Measurements from ENCODE around the gene CHD2. TPM values are rescaled to one million over a fixed set of nuclear protein-coding genes. Genes with fewer than 3 reads are reported as not detected.

Gene CHD2
- total RNA-seq, 1 donor from 2014 or later: 159 TPM

DNA sequence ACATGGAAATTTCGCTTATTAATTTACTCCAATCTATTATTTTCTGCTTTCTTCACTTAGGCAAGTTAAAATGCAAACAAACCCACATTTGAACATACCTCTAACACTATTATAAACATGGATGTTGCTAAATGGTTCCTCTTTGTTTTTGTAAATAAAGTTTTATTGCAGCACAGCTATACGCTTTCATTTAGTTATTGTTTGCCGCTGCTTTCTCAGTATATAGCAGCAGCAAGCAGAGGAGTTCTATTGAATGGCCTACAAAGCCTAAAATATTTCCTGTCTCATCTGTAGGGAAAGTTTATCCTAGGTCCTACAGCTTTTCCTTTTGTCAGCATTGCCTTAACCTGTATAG, 7.9 kb upstream of the CHD2 start:
- H3K4me1 Mint-ChIP-seq (ENCODE audit: low read depth): peaks cover 16% of the 10 kb centered on the region
- no peak overlapping the region for H3K4me3 Mint-ChIP-seq (ENCODE audit: low read depth)
- H3K36me3 Mint-ChIP-seq (ENCODE audit: insufficient read depth): peaks cover 49% of the 10 kb centered on the region
- H3K9me3 Mint-ChIP-seq (ENCODE audit: low read depth): no peaks in the 10 kb centered on the region
- H3K27me3 Mint-ChIP-seq: no peaks in the 10 kb centered on the region
- TF ChIP-seq, protein P1, sequence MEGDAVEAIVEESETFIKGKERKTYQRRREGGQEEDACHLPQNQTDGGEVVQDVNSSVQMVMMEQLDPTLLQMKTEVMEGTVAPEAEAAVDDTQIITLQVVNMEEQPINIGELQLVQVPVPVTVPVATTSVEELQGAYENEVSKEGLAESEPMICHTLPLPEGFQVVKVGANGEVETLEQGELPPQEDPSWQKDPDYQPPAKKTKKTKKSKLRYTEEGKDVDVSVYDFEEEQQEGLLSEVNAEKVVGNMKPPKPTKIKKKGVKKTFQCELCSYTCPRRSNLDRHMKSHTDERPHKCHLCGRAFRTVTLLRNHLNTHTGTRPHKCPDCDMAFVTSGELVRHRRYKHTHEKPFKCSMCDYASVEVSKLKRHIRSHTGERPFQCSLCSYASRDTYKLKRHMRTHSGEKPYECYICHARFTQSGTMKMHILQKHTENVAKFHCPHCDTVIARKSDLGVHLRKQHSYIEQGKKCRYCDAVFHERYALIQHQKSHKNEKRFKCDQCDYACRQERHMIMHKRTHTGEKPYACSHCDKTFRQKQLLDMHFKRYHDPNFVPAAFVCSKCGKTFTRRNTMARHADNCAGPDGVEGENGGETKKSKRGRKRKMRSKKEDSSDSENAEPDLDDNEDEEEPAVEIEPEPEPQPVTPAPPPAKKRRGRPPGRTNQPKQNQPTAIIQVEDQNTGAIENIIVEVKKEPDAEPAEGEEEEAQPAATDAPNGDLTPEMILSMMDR (IDR thresholded peaks at IDR 0.05; ENCODE audit: unreplicated experiment): no peak
- no peak overlapping the region for H3K27ac Mint-ChIP-seq
- no peak for DNase-seq (ENCODE audit: low spot score, unreplicated experiment)

DNA sequence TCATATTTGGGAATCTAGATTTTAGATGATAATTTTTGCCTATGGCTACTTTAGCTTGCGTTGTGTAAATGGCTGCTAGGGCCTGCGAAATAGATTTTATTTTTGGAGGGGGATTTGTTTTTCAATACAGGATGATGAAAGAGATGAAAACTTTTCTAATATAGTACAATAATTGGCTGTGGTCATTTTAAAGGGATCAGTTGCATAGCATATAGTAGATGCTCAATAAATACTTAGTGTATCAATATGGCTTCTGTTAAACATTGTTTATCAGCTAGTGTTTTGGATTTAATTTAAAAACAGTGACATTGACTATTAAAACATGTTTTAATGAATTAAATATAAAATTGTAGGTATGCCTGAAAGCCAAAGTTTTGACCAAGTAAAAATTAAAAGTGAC, 6.9 kb upstream of the CHD2 start:
- Mint-ChIP-seq H3K36me3 (ENCODE audit: insufficient read depth) (peaks cover 51% of the 10 kb centered on the region), H3K27me3 (no peaks in the 10 kb centered on the region), H3K4me1 (ENCODE audit: low read depth) (peaks cover 9% of the 10 kb centered on the region), H3K4me3 (ENCODE audit: low read depth) (no peak overlapping the region), H3K9me3 (ENCODE audit: low read depth) (no peaks in the 10 kb centered on the region), H3K27ac (no peak overlapping the region)
- TF ChIP-seq, protein P1 (IDR thresholded peaks at IDR 0.05; ENCODE audit: unreplicated experiment): no peak
- no peak for DNase-seq (ENCODE audit: low spot score, unreplicated experiment)

DNA sequence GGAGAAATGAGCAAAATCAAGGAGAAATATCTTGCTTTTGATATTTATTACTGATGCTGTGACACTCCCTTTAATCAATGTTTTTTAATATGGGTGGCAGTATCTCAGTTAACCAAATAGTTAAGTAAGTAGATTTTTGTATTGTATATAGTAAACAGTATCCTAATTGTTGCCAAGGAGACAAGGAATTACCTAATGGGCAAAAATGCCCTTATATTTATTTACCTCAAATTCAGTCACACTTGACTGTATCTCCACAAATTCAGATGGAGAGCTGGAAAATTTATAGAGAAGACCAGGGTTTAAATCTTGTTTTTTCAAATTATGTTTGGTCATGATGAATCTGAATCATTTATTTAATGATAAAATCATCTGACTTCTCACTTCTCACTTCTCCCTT, 3.6 kb upstream of the CHD2 start:
- TF ChIP-seq, protein P1 (IDR thresholded peaks at IDR 0.05; ENCODE audit: unreplicated experiment): no peak
- peaks cover 8% of the 10 kb centered on the region for H3K9me3 Mint-ChIP-seq (ENCODE audit: low read depth)
- no peaks in the 10 kb centered on the region for H3K27me3 Mint-ChIP-seq
- peaks cover 2% of the 10 kb centered on the region for H3K4me1 Mint-ChIP-seq (ENCODE audit: low read depth)
- no peak for DNase-seq (ENCODE audit: low spot score, unreplicated experiment)
- no peak overlapping the region for H3K4me3 Mint-ChIP-seq (ENCODE audit: low read depth)
- H3K36me3 Mint-ChIP-seq (ENCODE audit: insufficient read depth): peaks cover 52% of the 10 kb centered on the region
- H3K27ac Mint-ChIP-seq: no peak overlapping the region

DNA sequence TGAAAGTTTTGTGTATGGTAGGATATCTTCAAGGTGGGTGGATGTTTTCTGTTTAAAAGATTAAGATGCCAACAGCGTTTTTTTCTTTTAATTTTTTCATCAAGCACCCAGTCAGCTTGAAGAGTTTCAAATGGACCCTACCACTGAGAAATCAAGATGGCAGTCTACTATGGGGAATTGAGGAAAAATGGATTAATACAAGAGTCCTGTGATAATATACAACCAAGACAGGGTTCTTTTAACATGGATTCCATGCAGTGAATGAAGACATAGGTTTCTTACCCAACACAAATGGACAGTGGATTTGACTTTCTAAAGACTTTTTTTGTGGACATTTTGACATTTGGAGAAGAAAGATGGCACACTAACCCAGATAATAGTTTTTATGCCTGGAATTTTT, 2.5 kb upstream of the CHD2 start:
- no peak for DNase-seq (ENCODE audit: low spot score, unreplicated experiment)
- Mint-ChIP-seq H3K27ac (peak overlapping the region; percentile 47), H3K4me1 (ENCODE audit: low read depth) (peaks cover 2% of the 10 kb centered on the region), H3K27me3 (no peaks in the 10 kb centered on the region), H3K9me3 (ENCODE audit: low read depth) (peaks cover 8% of the 10 kb centered on the region), H3K36me3 (ENCODE audit: insufficient read depth) (peaks cover 48% of the 10 kb centered on the region), H3K4me3 (ENCODE audit: low read depth) (no peak overlapping the region)
- TF ChIP-seq, protein P1 (IDR thresholded peaks at IDR 0.05; ENCODE audit: unreplicated experiment): no peak

DNA sequence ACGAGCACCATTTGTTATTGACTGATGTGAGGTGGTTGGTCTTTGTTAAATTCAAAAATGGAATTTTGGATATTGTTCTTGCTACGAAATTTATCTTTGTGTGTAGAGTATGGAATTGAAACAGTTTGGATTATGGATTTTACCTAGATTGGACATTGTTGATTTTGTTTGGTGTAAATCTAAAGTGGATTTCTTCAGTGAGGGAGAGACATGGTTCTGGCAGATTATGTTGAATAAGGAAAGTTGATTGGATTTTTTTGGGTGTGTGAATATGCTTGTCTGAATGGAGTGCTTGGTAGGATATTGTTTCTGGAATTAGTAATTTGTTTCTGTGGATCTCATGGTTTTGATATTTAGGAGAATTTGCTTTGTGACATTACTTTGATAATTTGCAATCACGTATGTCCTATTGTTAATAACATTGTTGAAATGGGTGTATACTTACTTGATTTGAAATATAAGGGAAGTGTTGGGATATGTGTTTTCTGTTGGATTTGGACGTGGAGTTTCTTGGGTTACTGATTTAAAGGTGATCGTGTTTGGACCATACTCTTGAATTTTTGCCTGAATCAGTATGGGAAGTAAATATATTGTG, 1.0 kb upstream of the CHD2 start:
- TF ChIP-seq, protein P1 (IDR thresholded peaks at IDR 0.05; ENCODE audit: unreplicated experiment): no peak
- H3K27ac Mint-ChIP-seq: peak overlapping the region; percentile 62
- peaks cover 11% of the 10 kb centered on the region for H3K4me1 Mint-ChIP-seq (ENCODE audit: low read depth)
- peaks cover 8% of the 10 kb centered on the region for H3K9me3 Mint-ChIP-seq (ENCODE audit: low read depth)
- peaks cover 42% of the 10 kb centered on the region for H3K36me3 Mint-ChIP-seq (ENCODE audit: insufficient read depth)
- DNase-seq (ENCODE audit: low spot score, unreplicated experiment): no peak
- no peaks in the 10 kb centered on the region for H3K27me3 Mint-ChIP-seq
- H3K4me3 Mint-ChIP-seq (ENCODE audit: low read depth): peak overlapping the region; percentile 54
